Right forelimb (tissue), 1 donor: ENCODE results near the gene TBK1.
"Not testable (repeated sequence)": the region's sequence is repeated elsewhere in the genome, so short reads cannot be mapped to it uniquely, and the experiment has no call there.

Experiments
- DNase-seq: peaks from one replicate; pipeline ENCODE4 v3.0.0-alpha.2; 2018

Gene TBK1

GRCh38 chr12:64497903-64498302 lies 46.0 kb downstream of the TBK1 start:
- no peak for DNase-seq

- DNase-seq: no peak
These were observed 48.5 kb downstream of the TBK1 start for GRCh38 chr12:64500394-64500793.

GRCh38 chr12:64501486-64501885 lies 49.6 kb downstream of the TBK1 start:
- no peak for DNase-seq

GRCh38 chr12:64506955-64507354 lies 55.0 kb downstream of the TBK1 start:
- no peak for DNase-seq

GRCh38 chr12:64510667-64511066 lies 58.7 kb downstream of the TBK1 start:
- no peak for DNase-seq

GRCh38 chr12:64518396-64518795 lies 66.5 kb downstream of the TBK1 start:
- no peak for DNase-seq

GRCh38 chr12:64521833-64522232 lies 69.9 kb downstream of the TBK1 start:
- no peak for DNase-seq

- DNase-seq: no peak
These were observed 70.4 kb downstream of the TBK1 start for GRCh38 chr12:64522316-64522715.

GRCh38 chr12:64522807-64523206 lies 70.9 kb downstream of the TBK1 start:
- no peak for DNase-seq

GRCh38 chr12:64523565-64524444 lies 71.9 kb downstream of the TBK1 start:
- DNase-seq: not testable (repeated sequence)

- DNase-seq: no peak
These were observed 73.7 kb downstream of the TBK1 start for GRCh38 chr12:64525461-64526160.

GRCh38 chr12:64526859-64527258 lies 74.9 kb downstream of the TBK1 start:
- no peak for DNase-seq

- no peak for DNase-seq
These were observed 76.7 kb downstream of the TBK1 start for GRCh38 chr12:64528616-64529015.

- no peak for DNase-seq
These were observed 78.6 kb downstream of the TBK1 start for GRCh38 chr12:64530566-64530965.

GRCh38 chr12:64531665-64532334 lies 79.9 kb downstream of the TBK1 start:
- no peak for DNase-seq

- no peak for DNase-seq
These were observed 80.9 kb downstream of the TBK1 start for GRCh38 chr12:64532734-64533351.

- DNase-seq: no peak
These were observed 82.8 kb downstream of the TBK1 start for GRCh38 chr12:64534672-64535199.

- no peak for DNase-seq
These were observed 86.2 kb downstream of the TBK1 start for GRCh38 chr12:64538121-64538520.

GRCh38 chr12:64542409-64543047 lies 90.6 kb downstream of the TBK1 start:
- DNase-seq: not testable (repeated sequence)

- no peak for DNase-seq
These were observed 92.6 kb downstream of the TBK1 start for GRCh38 chr12:64544371-64545080.

- no peak for DNase-seq
These were observed 93.1 kb downstream of the TBK1 start for GRCh38 chr12:64545081-64545382.

- no peak for DNase-seq
These were observed 97.2 kb downstream of the TBK1 start for GRCh38 chr12:64549108-64549507.
